Forelimb muscle (tissue), 1 donor: Measurements from ENCODE around the gene FERD3L. TPM values are rescaled to one million over a fixed set of nuclear protein-coding genes. Genes with fewer than 3 reads are reported as not detected.

ENCODE experiments used
- DNase-seq: peaks from one replicate; pipeline ENCODE4 v3.0.0-alpha.2; 2013; ENCODE audit warnings: low read depth
- polyA plus RNA-seq: library from polyadenylated mRNA; unstranded; fragments of 120-200 nt; gene quantifications from one replicate; pipeline ENCODE4 v1.2.1, GENCODE V29; 2013; ENCODE audit not compliant: insufficient read length

FERD3L gene
- polyA plus RNA-seq, 1 donor, result not detected

GRCh38 chr7:19101472-19101871 is 43.7 kb downstream of the FERD3L start:
- no peak for DNase-seq

DNA sequence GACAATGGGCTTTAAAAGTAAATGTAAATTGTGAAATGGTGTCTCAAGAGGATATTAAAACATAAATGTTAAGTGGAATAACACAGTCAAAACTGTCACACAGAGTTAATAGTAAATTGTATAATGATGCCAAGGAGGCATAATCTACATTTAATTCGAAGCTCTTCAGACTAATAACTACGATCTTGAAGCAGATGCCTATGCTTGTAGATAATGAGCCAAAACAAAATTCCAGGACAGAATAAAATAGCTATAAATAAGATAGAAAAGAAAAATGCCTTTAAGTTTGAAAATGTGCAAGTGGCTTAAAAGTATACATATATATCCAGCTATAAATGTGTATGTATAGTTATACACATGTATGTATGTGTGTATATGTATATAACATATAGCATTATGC is 45.3 kb downstream of the FERD3L start:
- no peak for DNase-seq

GRCh38 chr7:19099194-19099593 is 46.0 kb downstream of the FERD3L start:
- no peak for DNase-seq

DNA sequence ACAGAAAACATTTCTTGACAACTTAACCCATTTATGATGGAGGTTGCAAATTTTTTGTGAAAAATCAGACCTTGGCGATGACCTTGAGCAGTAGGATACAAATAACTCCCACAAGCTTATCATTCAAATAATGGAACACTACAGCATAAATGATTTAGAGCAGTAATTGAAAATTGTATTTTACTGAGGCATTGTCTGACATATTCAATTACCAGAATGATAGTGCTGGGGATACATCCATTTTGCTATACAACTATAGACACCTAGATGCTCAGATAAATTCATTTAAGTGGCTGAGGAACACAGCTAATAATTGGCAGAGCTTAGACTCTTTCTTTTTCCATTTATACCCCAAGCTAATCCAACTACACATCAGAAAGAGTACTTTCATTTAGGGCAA is 46.7 kb downstream of the FERD3L start:
- DNase-seq, result no peak

- no peak for DNase-seq
Observed at GRCh38 chr7:19097165-19098055, 47.8 kb downstream of the FERD3L start.

DNA sequence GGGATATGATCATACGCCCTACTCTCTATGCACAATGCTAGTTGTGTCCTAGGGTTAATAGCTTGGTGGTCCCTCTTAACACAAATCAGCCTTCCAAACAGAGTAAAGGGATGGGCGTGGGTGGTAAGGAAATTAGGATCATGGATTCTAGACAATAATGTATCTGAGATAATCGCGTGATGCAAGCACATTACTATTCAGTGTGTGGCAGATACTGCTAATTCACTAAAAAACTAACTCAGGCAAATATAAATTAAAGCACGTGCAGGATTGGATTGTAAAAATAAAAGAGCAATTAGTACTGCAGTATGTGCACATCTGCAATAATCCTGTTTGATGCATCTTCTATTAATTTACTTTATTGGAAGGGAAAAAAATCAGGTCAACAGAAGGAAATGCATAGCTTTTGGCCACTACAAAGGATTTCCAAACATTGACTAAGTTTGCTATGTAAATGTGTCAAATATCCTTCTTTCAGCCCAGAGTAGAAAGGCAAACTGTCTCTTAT is 49.8 kb downstream of the FERD3L start:
- no peak for DNase-seq

Other genes starting within 250 kb of the FERD3L start
- 4.8 TPM for gene TWIST1, start 27.8 kb downstream of the FERD3L start, polyA plus RNA-seq